Measurements from ENCODE around the gene ATP6V1F.

- TF ChIP-seq FOXA1 (IDR thresholded peaks at IDR 0.05) (no peak), PKNOX1 (IDR thresholded peaks at IDR 0.05) (no peak), NFRKB (IDR thresholded peaks at IDR 0.05) (no peak), SUZ12 (IDR thresholded peaks at IDR 0.05) (no peak), L3MBTL2 (conservative IDR thresholded peaks at IDR 0.05) (no peak), ZNF384 (IDR thresholded peaks at IDR 0.05) (no peak)
These were observed 10.0 kb upstream of the ATP6V1F start for GRCh38 chr7:128852537-128853254.
